ENCODE results near the gene MPP3. TPM values are rescaled to one million over a fixed set of nuclear protein-coding genes. Genes with fewer than 3 reads are reported as not detected.

Gene MPP3
- polyA plus RNA-seq, 3 donors = 7.7 to 15.0 (median 8.0) TPM

GRCh38 chr17:43788540-43788939 is 44.4 kb downstream of the MPP3 start:
- DNase-seq (ENCODE audit: extremely low read depth in 1 of 11, low read depth in 9 of 11, low spot score in 4 of 11) = no peak

- DNase-seq (ENCODE audit: extremely low read depth in 1 of 11, low read depth in 9 of 11, low spot score in 4 of 11) = no peak
Measured at GRCh38 chr17:43787728-43788127, 45.2 kb downstream of the MPP3 start.

GRCh38 chr17:43784628-43785101 is 48.3 kb downstream of the MPP3 start:
- DNase-seq (ENCODE audit: extremely low read depth in 1 of 11, low read depth in 9 of 11, low spot score in 4 of 11) = no peak

- no peak for DNase-seq (ENCODE audit: extremely low read depth in 1 of 11, low read depth in 9 of 11, low spot score in 4 of 11)
Measured at GRCh38 chr17:43784068-43784467, 48.9 kb downstream of the MPP3 start.

- DNase-seq (ENCODE audit: extremely low read depth in 1 of 11, low read depth in 9 of 11, low spot score in 4 of 11) = no peak
Measured at GRCh38 chr17:43782913-43783680, 49.8 kb downstream of the MPP3 start.

GRCh38 chr17:43780135-43780534 is 52.8 kb downstream of the MPP3 start, which contains the start of gene CFAP97D1:
Gene CFAP97D1, plus strand, starts transcription at chr17:43780435. Its CDS starts 28 bp downstream, at chr17:43780463.
- no peak for DNase-seq (ENCODE audit: extremely low read depth in 1 of 11, low read depth in 9 of 11, low spot score in 4 of 11)

GRCh38 chr17:43779145-43780125 is 53.5 kb downstream of the MPP3 start:
- DNase-seq (ENCODE audit: extremely low read depth in 1 of 11, low read depth in 9 of 11, low spot score in 4 of 11) = peak in 3 of 11 donors; percentile 45 to 59 (median 58)

GRCh38 chr17:43778337-43779144 is 54.4 kb downstream of the MPP3 start, which contains the start of gene DUSP3:
Gene DUSP3, minus strand, starts transcription at chr17:43778977. Its CDS starts 53 bp downstream, at chr17:43778924.
- peak in 10 of 11 donors; percentile 77 to 93 (median 90) for DNase-seq (ENCODE audit: extremely low read depth in 1 of 11, low read depth in 9 of 11, low spot score in 4 of 11)

GRCh38 chr17:43774304-43775250 is 58.4 kb downstream of the MPP3 start:
- DNase-seq (ENCODE audit: extremely low read depth in 1 of 11, low read depth in 9 of 11, low spot score in 4 of 11) = no peak

GRCh38 chr17:43772877-43773648 is 59.9 kb downstream of the MPP3 start:
- no peak for DNase-seq (ENCODE audit: extremely low read depth in 1 of 11, low read depth in 9 of 11, low spot score in 4 of 11)

- no peak for DNase-seq (ENCODE audit: extremely low read depth in 1 of 11, low read depth in 9 of 11, low spot score in 4 of 11)
Measured at GRCh38 chr17:43771463-43771862, 61.5 kb downstream of the MPP3 start.

GRCh38 chr17:43770957-43771356 is 62.0 kb downstream of the MPP3 start:
- no peak for DNase-seq (ENCODE audit: extremely low read depth in 1 of 11, low read depth in 9 of 11, low spot score in 4 of 11)

GRCh38 chr17:43769859-43770258 is 63.1 kb downstream of the MPP3 start:
- DNase-seq (ENCODE audit: extremely low read depth in 1 of 11, low read depth in 9 of 11, low spot score in 4 of 11) = no peak

GRCh38 chr17:43769426-43769825 is 63.5 kb downstream of the MPP3 start:
- no peak for DNase-seq (ENCODE audit: extremely low read depth in 1 of 11, low read depth in 9 of 11, low spot score in 4 of 11)

- no peak for DNase-seq (ENCODE audit: extremely low read depth in 1 of 11, low read depth in 9 of 11, low spot score in 4 of 11)
Measured at GRCh38 chr17:43768943-43769342, 64.0 kb downstream of the MPP3 start.

GRCh38 chr17:43768382-43768781 is 64.6 kb downstream of the MPP3 start:
- no peak for DNase-seq (ENCODE audit: extremely low read depth in 1 of 11, low read depth in 9 of 11, low spot score in 4 of 11)

GRCh38 chr17:43767713-43768059 is 65.3 kb downstream of the MPP3 start:
- no peak for DNase-seq (ENCODE audit: extremely low read depth in 1 of 11, low read depth in 9 of 11, low spot score in 4 of 11)

Data from renal cortex interstitium (tissue), 11 donors.